Epidermal melanocyte (primary cell): ENCODE measurements around the gene SMURF1.

Experiments
- DNase-seq: peaks from one replicate; pipeline ENCODE4 v3.0.0; 2011; ENCODE audit warnings: low spot score; ENCODE audit not compliant: insufficient read length

The SMURF1 gene

GRCh38 chr7:99005776-99006175, 138.1 kb downstream of the SMURF1 start:
- DNase-seq = peak; percentile 49

GRCh38 chr7:99004781-99005500, 139.0 kb downstream of the SMURF1 start:
- no peak for DNase-seq

GRCh38 chr7:99004216-99004615, 139.7 kb downstream of the SMURF1 start:
- no peak for DNase-seq

- DNase-seq = no peak
Measured at GRCh38 chr7:99003419-99003818, 140.5 kb downstream of the SMURF1 start.

- no peak for DNase-seq
Measured at GRCh38 chr7:99002827-99003212, 141.1 kb downstream of the SMURF1 start.

- DNase-seq = no peak
Measured at GRCh38 chr7:99002148-99002826, 141.6 kb downstream of the SMURF1 start.

- DNase-seq = no peak
Measured at GRCh38 chr7:99001482-99002147, 142.3 kb downstream of the SMURF1 start.

- no peak for DNase-seq
Measured at GRCh38 chr7:99000904-99001465, 142.9 kb downstream of the SMURF1 start.

- DNase-seq = no peak
Measured at GRCh38 chr7:99000196-99000903, 143.6 kb downstream of the SMURF1 start.

GRCh38 chr7:98998821-98999725, 144.8 kb downstream of the SMURF1 start:
- no peak for DNase-seq

- no peak for DNase-seq
Measured at GRCh38 chr7:98997846-98998245, 146.1 kb downstream of the SMURF1 start.

GRCh38 chr7:98996150-98996552, 147.8 kb downstream of the SMURF1 start:
- DNase-seq = no peak

- no peak for DNase-seq
Measured at GRCh38 chr7:98995523-98996149, 148.3 kb downstream of the SMURF1 start.

GRCh38 chr7:98995111-98995510, 148.8 kb downstream of the SMURF1 start:
- no peak for DNase-seq

- DNase-seq = no peak
Measured at GRCh38 chr7:98994046-98994944, 149.6 kb downstream of the SMURF1 start.

GRCh38 chr7:98993024-98993897, 150.6 kb downstream of the SMURF1 start:
- no peak for DNase-seq

GRCh38 chr7:98992076-98992475, 151.8 kb downstream of the SMURF1 start:
- no peak for DNase-seq

- no peak for DNase-seq
Measured at GRCh38 chr7:98991141-98991540, 152.8 kb downstream of the SMURF1 start.
